ENCODE data around the gene GAD1. TPM values are rescaled to one million over a fixed set of nuclear protein-coding genes. Genes with fewer than 3 reads are reported as not detected.
A peak's percentile ranks its signal among the peaks of the same experiment; 100 is the strongest.

The GAD1 gene
- total and polyA plus RNA-seq, 2 experiments from 2014 or later: 0.49 to 2.6 TPM

DNA sequence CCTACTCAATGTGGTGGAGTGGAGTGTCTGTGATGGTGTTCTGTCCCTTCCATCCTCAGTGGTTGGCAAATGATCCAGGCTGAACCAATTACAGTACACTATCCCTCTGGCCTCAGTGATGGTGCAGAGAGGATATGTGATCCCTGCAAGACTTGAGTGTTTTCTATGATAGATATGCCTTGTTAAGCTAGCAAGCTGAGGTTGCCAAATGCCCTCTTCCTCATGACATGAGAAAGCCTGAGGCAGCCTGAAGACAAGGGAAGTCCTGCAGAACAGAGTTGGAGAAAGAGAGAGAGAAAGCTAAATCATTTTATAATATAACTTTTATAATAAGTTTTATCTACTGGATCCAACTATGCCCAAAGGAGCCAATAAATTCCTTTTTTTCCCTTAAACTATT is 70.8 kb downstream of the GAD1 start:
- Histone ChIP-seq H3K27ac (no peak overlapping the region), H3K79me2 (ENCODE audit: insufficient read depth) (no peaks in the 10 kb centered on the region), H4K20me1 (ENCODE audit: insufficient read depth) (no peaks in the 10 kb centered on the region), H3K4me2 (ENCODE audit: unreplicated experiment) (no peak overlapping the region), H3F3A (ENCODE audit: insufficient read depth) (peaks cover 21% of the 10 kb centered on the region), H3K9ac (no peak overlapping the region), H3K9me3 (ENCODE audit: low read depth) (no peaks in the 10 kb centered on the region), H3K4me3 (no peak overlapping the region), H3K9me2 (ENCODE audit: insufficient read depth) (no peaks in the 10 kb centered on the region), H3K36me3 (ENCODE audit: low read depth) (no peaks in the 10 kb centered on the region), H2AFZ (no peak overlapping the region), H3K27me3 (replicated peaks; ENCODE audit: insufficient read depth) (peaks cover under 1% of the 10 kb centered on the region; the same call in 1 of the 2 replicates), H3K4me1 (ENCODE audit: insufficient read depth) (peaks cover 21% of the 10 kb centered on the region)
- DNase-seq: peak; percentile 13
- in situ Hi-C loops (cut with MboI): no loop called here
- no peak for TF ChIP-seq EZH2phosphoT487 (IDR thresholded peaks at IDR 0.05; ENCODE audit: insufficient read depth, low read depth)
- no peak for TF ChIP-seq EZH2 (IDR thresholded peaks at IDR 0.05; ENCODE audit: insufficient read depth, poor library complexity, severe bottlenecking)

DNA sequence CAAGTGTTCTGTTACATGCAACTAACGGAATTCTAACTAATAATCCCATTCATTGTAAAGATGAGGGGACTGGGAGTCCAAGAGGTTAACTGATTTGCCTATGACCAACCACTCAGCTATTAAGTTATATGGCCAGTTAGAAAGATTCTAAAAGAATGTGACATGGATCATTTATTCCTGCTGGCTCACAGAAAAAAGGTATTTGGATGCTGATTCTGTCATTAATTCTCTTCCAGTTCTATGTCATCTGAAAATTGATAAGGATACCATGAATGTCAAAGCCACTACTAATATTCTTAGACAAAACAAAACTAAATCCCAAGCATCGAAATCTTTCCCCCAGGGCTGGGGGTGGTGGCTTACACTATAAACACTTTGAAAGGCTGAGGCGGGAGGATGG is 71.2 kb downstream of the GAD1 start:
- in situ Hi-C loops (cut with MboI): no loop called here
- Histone ChIP-seq H3K4me3 (no peak overlapping the region), H4K20me1 (ENCODE audit: insufficient read depth) (no peaks in the 10 kb centered on the region), H3K27me3 (replicated peaks; ENCODE audit: insufficient read depth) (no peaks in the 10 kb centered on the region), H3K4me1 (ENCODE audit: insufficient read depth) (peaks cover 21% of the 10 kb centered on the region), H3K27ac (no peak overlapping the region), H2AFZ (no peak overlapping the region), H3K4me2 (ENCODE audit: unreplicated experiment) (no peak overlapping the region), H3K9me3 (ENCODE audit: low read depth) (no peaks in the 10 kb centered on the region), H3K9me2 (ENCODE audit: insufficient read depth) (no peaks in the 10 kb centered on the region), H3K79me2 (ENCODE audit: insufficient read depth) (no peaks in the 10 kb centered on the region), H3K9ac (no peak overlapping the region), H3F3A (ENCODE audit: insufficient read depth) (peaks cover 21% of the 10 kb centered on the region), H3K36me3 (ENCODE audit: low read depth) (no peaks in the 10 kb centered on the region)
- WGBS, 2 experiments (ENCODE audit: low coverage in 1 of 2, low lambda C conversion rate in 2 of 2, missing lambda C conversion rate in 2 of 2): 69 to 73% methylated on average over 3 of the region's 3 CpGs
- DNase-seq: no peak
- no peak for TF ChIP-seq EZH2phosphoT487 (IDR thresholded peaks at IDR 0.05; ENCODE audit: insufficient read depth, low read depth)
- no peak for TF ChIP-seq EZH2 (IDR thresholded peaks at IDR 0.05; ENCODE audit: insufficient read depth, poor library complexity, severe bottlenecking)

DNA sequence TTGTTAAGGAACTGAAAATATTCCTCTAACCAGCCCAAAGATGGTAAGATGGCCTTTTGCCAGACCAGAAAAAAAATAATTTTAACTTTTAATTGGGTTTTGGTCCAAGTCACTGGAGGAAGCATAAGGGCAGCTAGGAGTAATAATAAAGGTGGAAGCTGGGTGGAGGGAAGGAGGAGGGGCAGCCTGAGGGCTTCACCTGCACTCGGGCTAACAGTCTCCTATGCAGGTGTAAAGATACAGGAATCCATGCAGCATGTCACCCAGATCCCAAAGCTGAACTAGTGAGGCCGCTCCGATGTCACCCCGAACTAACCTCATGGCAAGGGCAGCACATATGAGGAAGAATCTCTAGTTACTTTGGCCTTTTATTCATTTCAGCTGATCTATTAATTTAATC is 75.2 kb downstream of the GAD1 start:
- no peaks in the 10 kb centered on the region for H3K9me3 ChIP-seq (ENCODE audit: low read depth)
- no peaks in the 10 kb centered on the region for H3K36me3 ChIP-seq (ENCODE audit: low read depth)
- TF ChIP-seq EZH2phosphoT487 (IDR thresholded peaks at IDR 0.05; ENCODE audit: insufficient read depth, low read depth): no peak
- TF ChIP-seq EZH2 (IDR thresholded peaks at IDR 0.05; ENCODE audit: insufficient read depth, poor library complexity, severe bottlenecking): no peak
- H3K9ac ChIP-seq: no peak overlapping the region
- no peaks in the 10 kb centered on the region for H3K9me2 ChIP-seq (ENCODE audit: insufficient read depth)
- DNase-seq: no peak
- no peak overlapping the region for H3K27ac ChIP-seq
- H3K79me2 ChIP-seq (ENCODE audit: insufficient read depth): no peaks in the 10 kb centered on the region
- peaks cover 14% of the 10 kb centered on the region for H3K4me1 ChIP-seq (ENCODE audit: insufficient read depth)
- H3K27me3 ChIP-seq (replicated peaks; ENCODE audit: insufficient read depth): no peaks in the 10 kb centered on the region
- H3F3A ChIP-seq (ENCODE audit: insufficient read depth): peaks cover 20% of the 10 kb centered on the region
- H3K4me2 ChIP-seq (ENCODE audit: unreplicated experiment): no peak overlapping the region
- no peak overlapping the region for H3K4me3 ChIP-seq
- in situ Hi-C loops (cut with MboI): no loop called here
- no peak overlapping the region for H2AFZ ChIP-seq
- 77 to 79% methylated on average over 4 of the region's 4 CpGs for WGBS, 2 experiments (ENCODE audit: low coverage in 1 of 2, low lambda C conversion rate in 2 of 2, missing lambda C conversion rate in 2 of 2)
- no peaks in the 10 kb centered on the region for H4K20me1 ChIP-seq (ENCODE audit: insufficient read depth)

DNA sequence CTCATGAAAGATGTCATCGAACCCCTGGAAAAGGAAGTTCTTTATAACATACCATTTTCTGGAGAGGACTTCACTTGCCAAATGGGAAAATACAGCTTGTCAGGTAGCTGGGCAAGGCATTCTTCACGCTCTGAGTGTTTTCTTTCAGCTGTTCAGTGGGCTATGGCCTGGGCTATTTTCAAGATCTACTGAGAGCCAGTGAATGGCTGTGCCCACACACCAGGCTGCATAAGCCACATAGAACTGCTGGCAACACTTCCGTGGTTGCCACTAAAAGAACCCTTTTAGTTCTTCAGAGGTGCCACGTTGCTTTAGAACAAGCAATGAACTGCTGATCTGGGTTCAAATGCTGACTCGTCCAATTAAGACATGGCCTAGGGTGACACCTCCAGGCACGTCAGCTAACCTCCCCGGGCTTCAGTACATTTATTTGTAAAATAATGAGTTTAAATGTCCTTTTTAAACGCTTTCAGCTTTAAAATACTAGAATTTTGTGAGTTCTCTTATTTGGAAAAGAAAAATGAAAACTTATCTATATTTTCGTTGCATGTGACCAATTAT is 75.8 kb downstream of the GAD1 start:
- peaks cover 14% of the 10 kb centered on the region for H3K4me1 ChIP-seq (ENCODE audit: insufficient read depth)
- H3K9ac ChIP-seq: no peak overlapping the region
- H2AFZ ChIP-seq: no peak overlapping the region
- no peak for DNase-seq
- H3K79me2 ChIP-seq (ENCODE audit: insufficient read depth): no peaks in the 10 kb centered on the region
- 69 to 75% methylated on average over 9 of the region's 9 CpGs for WGBS, 2 experiments (ENCODE audit: low coverage in 1 of 2, low lambda C conversion rate in 2 of 2, missing lambda C conversion rate in 2 of 2)
- H3K9me2 ChIP-seq (ENCODE audit: insufficient read depth): no peaks in the 10 kb centered on the region
- no peak overlapping the region for H3K4me2 ChIP-seq (ENCODE audit: unreplicated experiment)
- no peaks in the 10 kb centered on the region for H4K20me1 ChIP-seq (ENCODE audit: insufficient read depth)
- H3K4me3 ChIP-seq: no peak overlapping the region
- H3K36me3 ChIP-seq (ENCODE audit: low read depth): no peaks in the 10 kb centered on the region
- no peaks in the 10 kb centered on the region for H3K27me3 ChIP-seq (replicated peaks; ENCODE audit: insufficient read depth)
- TF ChIP-seq EZH2 (IDR thresholded peaks at IDR 0.05; ENCODE audit: insufficient read depth, poor library complexity, severe bottlenecking): no peak
- TF ChIP-seq EZH2phosphoT487 (IDR thresholded peaks at IDR 0.05; ENCODE audit: insufficient read depth, low read depth): no peak
- H3F3A ChIP-seq (ENCODE audit: insufficient read depth): peaks cover 14% of the 10 kb centered on the region
- H3K27ac ChIP-seq: no peak overlapping the region
- in situ Hi-C loops (cut with MboI): no loop called here
- H3K9me3 ChIP-seq (ENCODE audit: low read depth): no peaks in the 10 kb centered on the region
